Measurements from ENCODE around the gene QDPR.

Gene QDPR

DNA sequence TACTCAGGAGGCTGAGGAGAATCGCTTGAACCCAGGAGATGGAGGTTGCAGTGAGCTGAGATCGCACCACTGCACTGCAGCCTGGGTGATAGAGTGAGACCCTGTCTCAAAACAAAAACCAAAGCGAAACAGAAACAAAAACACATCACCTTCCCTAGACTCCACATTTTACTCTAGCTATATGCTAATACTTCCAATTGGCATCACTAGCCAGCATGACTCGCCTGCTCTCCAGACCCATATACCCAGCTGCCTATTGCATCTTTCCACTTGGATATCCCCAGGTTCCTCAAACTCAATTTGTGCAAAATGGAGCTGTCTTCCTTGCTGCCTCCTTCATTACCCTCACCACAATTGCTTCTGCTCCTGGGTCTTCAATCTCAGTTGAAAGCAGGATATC, 42.7 kb upstream of the QDPR start:
- no peak overlapping the region for H3K9ac ChIP-seq (ENCODE audit: low read length)
- H3F3A ChIP-seq (ENCODE audit: insufficient read depth, low read length), result peaks cover 8% of the 10 kb centered on the region
- peak overlapping the region; percentile 13; the same call in 1 of the 2 replicates for H3K4me2 ChIP-seq (ENCODE audit: low read depth, low read length)
- TF ChIP-seq, protein P1, sequence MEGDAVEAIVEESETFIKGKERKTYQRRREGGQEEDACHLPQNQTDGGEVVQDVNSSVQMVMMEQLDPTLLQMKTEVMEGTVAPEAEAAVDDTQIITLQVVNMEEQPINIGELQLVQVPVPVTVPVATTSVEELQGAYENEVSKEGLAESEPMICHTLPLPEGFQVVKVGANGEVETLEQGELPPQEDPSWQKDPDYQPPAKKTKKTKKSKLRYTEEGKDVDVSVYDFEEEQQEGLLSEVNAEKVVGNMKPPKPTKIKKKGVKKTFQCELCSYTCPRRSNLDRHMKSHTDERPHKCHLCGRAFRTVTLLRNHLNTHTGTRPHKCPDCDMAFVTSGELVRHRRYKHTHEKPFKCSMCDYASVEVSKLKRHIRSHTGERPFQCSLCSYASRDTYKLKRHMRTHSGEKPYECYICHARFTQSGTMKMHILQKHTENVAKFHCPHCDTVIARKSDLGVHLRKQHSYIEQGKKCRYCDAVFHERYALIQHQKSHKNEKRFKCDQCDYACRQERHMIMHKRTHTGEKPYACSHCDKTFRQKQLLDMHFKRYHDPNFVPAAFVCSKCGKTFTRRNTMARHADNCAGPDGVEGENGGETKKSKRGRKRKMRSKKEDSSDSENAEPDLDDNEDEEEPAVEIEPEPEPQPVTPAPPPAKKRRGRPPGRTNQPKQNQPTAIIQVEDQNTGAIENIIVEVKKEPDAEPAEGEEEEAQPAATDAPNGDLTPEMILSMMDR (IDR thresholded peaks at IDR 0.05; ENCODE audit: low read length), result no peak
- TF ChIP-seq EZH2 (optimal IDR thresholded peaks at IDR 0.05; ENCODE audit: low read depth, low read length), result no peak
- TF ChIP-seq EZH2phosphoT487 (IDR thresholded peaks at IDR 0.05; ENCODE audit: low read length), result no peak
- no peak for DNase-seq
- no peaks in the 10 kb centered on the region for H3K79me2 ChIP-seq (ENCODE audit: low read length)
- H3K4me1 ChIP-seq (ENCODE audit: low read length), result peaks cover 4% of the 10 kb centered on the region; the same call in 1 of the 2 replicates
- H3K9me2 ChIP-seq (replicated peaks; ENCODE audit: insufficient read depth, low read length), result no peaks in the 10 kb centered on the region
- peak overlapping the region; percentile 52; the same call in 1 of the 2 replicates for H2AFZ ChIP-seq (ENCODE audit: low read length)
- no peaks in the 10 kb centered on the region for H3K9me3 ChIP-seq (replicated peaks; ENCODE audit: insufficient read depth, low read length)
- H4K20me1 ChIP-seq (ENCODE audit: insufficient read depth, low read length), result no peaks in the 10 kb centered on the region
- H3K27me3 ChIP-seq (replicated peaks; ENCODE audit: insufficient read depth, low read length), result no peaks in the 10 kb centered on the region
- no peak overlapping the region for H3K4me3 ChIP-seq (ENCODE audit: low read length)
- no peak overlapping the region for H3K27ac ChIP-seq (ENCODE audit: low read length)
- no peaks in the 10 kb centered on the region for H3K36me3 ChIP-seq (replicated peaks; ENCODE audit: insufficient read depth, low read length)

DNA sequence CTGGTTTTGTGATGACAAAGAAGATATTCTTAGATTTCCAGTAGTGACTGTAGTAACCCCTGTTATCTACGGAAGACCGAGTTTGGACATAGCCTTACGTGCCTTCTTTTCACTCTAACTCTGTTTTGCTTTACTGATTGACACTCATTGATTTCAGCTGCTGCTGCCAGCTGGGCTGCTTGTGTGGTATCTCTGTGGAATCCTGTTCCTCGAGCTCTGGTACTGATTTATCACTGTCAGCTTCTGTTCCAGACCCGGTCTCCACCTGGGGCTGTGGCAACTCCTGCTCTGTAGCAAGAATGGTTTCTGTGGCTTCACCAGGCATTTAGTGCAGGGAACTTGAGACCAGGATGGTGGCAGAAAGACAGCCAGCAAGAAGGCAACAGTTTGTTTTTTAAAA, 40.5 kb upstream of the QDPR start:
- DNase-seq, result peak; percentile 56
- H3K4me2 ChIP-seq (ENCODE audit: low read depth, low read length), result 0 out of 2 replicates have a peak overlapping the region, but pooled peaks have one; percentile 3

DNA sequence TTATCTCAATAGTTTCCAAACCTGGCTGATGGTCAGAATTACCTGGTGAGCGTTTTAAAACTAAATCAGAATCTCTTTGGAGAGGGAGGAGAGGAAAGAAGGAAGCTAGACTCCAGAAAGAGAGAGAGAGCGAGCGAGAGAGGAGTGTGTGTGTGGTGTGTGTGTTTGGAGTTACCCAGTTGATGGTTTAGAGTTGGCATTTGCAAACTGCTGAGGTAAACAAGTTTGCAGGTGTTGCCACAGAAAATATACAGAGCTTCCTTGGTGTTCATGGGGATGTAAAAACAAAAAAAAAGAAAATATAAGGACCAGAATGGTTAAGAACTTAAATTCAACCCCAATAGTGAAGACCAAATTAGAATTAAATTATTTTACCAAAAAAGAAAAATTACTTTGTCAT, 38.7 kb upstream of the QDPR start:
- no peaks in the 10 kb centered on the region for H3K9me2 ChIP-seq (replicated peaks; ENCODE audit: insufficient read depth, low read length)
- TF ChIP-seq EZH2phosphoT487 (IDR thresholded peaks at IDR 0.05; ENCODE audit: low read length) (no peak), EZH2 (optimal IDR thresholded peaks at IDR 0.05; ENCODE audit: low read depth, low read length) (no peak)
- TF ChIP-seq, protein P1 (IDR thresholded peaks at IDR 0.05; ENCODE audit: low read length), result no peak
- H2AFZ ChIP-seq (ENCODE audit: low read length), result no peak overlapping the region
- H3K4me2 ChIP-seq (ENCODE audit: low read depth, low read length), result no peak overlapping the region
- peaks cover 8% of the 10 kb centered on the region for H3F3A ChIP-seq (ENCODE audit: insufficient read depth, low read length)
- no peak overlapping the region for H3K9ac ChIP-seq (ENCODE audit: low read length)
- no peak for DNase-seq
- no peaks in the 10 kb centered on the region for H3K79me2 ChIP-seq (ENCODE audit: low read length)
- no peak overlapping the region for H3K27ac ChIP-seq (ENCODE audit: low read length)
- no peaks in the 10 kb centered on the region for H3K9me3 ChIP-seq (replicated peaks; ENCODE audit: insufficient read depth, low read length)
- H3K4me1 ChIP-seq (ENCODE audit: low read length), result peaks cover 4% of the 10 kb centered on the region; the same call in 1 of the 2 replicates
- no peaks in the 10 kb centered on the region for H3K36me3 ChIP-seq (replicated peaks; ENCODE audit: insufficient read depth, low read length)
- no peaks in the 10 kb centered on the region for H3K27me3 ChIP-seq (replicated peaks; ENCODE audit: insufficient read depth, low read length)
- no peaks in the 10 kb centered on the region for H4K20me1 ChIP-seq (ENCODE audit: insufficient read depth, low read length)
- no peak overlapping the region for H3K4me3 ChIP-seq (ENCODE audit: low read length)

More for the DNA sequence above, 40.5 kb upstream of the QDPR start:
- H3K4me1 ChIP-seq (ENCODE audit: low read length), result peaks cover 4% of the 10 kb centered on the region; the same call in 1 of the 2 replicates
- H3K27ac ChIP-seq (ENCODE audit: low read length), result peak overlapping the region; percentile 2; the same call in 1 of the 2 replicates
- no peaks in the 10 kb centered on the region for H3K79me2 ChIP-seq (ENCODE audit: low read length)
- H3K9ac ChIP-seq (ENCODE audit: low read length), result no peak overlapping the region
- TF ChIP-seq EZH2 (optimal IDR thresholded peaks at IDR 0.05; ENCODE audit: low read depth, low read length) (no peak), EZH2phosphoT487 (IDR thresholded peaks at IDR 0.05; ENCODE audit: low read length) (no peak)
- TF ChIP-seq, protein P1 (IDR thresholded peaks at IDR 0.05; ENCODE audit: low read length), result no peak
- H3K9me3 ChIP-seq (replicated peaks; ENCODE audit: insufficient read depth, low read length), result no peaks in the 10 kb centered on the region
- H3K4me3 ChIP-seq (ENCODE audit: low read length), result no peak overlapping the region
- H3F3A ChIP-seq (ENCODE audit: insufficient read depth, low read length), result peaks cover 8% of the 10 kb centered on the region
- no peaks in the 10 kb centered on the region for H3K9me2 ChIP-seq (replicated peaks; ENCODE audit: insufficient read depth, low read length)
- H2AFZ ChIP-seq (ENCODE audit: low read length), result no peak overlapping the region
- H4K20me1 ChIP-seq (ENCODE audit: insufficient read depth, low read length), result no peaks in the 10 kb centered on the region
- no peaks in the 10 kb centered on the region for H3K36me3 ChIP-seq (replicated peaks; ENCODE audit: insufficient read depth, low read length)
- H3K27me3 ChIP-seq (replicated peaks; ENCODE audit: insufficient read depth, low read length), result no peaks in the 10 kb centered on the region

Data from MM.1S (cell line).